GM18861 (cell line): ENCODE data around the gene SCN5A.
"Not testable (repeated sequence)": the region's sequence is repeated elsewhere in the genome, so short reads cannot be mapped to it uniquely, and the experiment has no call there.

Experiments
- ATAC-seq: cut with Tn5 transposase; IDR thresholded peaks from one replicate; pipeline ENCODE4 v1.9.1; 2021; ENCODE audit not compliant: unreplicated experiment

Gene SCN5A

GRCh38 chr3:38579551-38580449 lies 69.7 kb downstream of the SCN5A start:
- no peak for ATAC-seq

DNA sequence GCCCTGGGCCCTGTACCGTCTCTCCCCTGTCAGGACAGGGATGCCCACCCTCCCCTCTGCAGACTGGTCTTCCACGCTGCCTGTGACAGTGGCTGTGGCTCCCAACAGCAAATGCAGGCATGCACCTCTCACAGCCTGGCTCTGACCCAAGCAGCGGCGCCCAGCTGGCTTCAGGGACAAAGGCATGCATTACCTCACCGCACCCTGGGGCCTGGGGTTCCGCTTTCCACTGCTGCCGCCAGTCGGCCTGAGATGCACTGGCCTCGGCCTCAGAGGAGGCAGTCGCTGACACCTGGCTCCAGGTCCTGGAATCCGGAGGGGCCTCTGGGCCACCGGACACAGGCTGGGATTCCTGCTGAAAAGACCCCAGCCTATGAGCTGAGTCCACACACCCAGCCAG lies 70.3 kb downstream of the SCN5A start:
- no peak for ATAC-seq

GRCh38 chr3:38578551-38578950 lies 70.9 kb downstream of the SCN5A start:
- ATAC-seq, result no peak

DNA sequence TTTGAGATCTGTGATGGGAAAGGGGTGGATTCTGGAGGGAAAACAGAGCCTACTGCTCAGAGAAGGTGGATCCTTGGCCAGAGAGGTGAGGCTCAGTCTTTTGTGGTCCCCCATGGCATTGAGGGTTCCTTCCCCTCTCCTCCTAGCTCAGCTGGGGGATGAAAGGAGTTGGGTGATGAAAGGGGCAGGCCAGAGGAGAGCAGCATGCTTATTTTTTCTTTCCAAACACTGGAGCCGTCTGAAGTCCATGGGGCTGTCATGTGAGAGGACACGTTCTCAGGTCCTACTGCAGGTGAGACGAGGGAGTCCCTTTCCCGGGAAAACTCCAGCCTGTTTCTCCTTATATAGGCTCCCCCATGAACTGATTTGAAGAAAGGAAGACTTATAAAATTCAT lies 71.4 kb downstream of the SCN5A start:
- ATAC-seq, result no peak

DNA sequence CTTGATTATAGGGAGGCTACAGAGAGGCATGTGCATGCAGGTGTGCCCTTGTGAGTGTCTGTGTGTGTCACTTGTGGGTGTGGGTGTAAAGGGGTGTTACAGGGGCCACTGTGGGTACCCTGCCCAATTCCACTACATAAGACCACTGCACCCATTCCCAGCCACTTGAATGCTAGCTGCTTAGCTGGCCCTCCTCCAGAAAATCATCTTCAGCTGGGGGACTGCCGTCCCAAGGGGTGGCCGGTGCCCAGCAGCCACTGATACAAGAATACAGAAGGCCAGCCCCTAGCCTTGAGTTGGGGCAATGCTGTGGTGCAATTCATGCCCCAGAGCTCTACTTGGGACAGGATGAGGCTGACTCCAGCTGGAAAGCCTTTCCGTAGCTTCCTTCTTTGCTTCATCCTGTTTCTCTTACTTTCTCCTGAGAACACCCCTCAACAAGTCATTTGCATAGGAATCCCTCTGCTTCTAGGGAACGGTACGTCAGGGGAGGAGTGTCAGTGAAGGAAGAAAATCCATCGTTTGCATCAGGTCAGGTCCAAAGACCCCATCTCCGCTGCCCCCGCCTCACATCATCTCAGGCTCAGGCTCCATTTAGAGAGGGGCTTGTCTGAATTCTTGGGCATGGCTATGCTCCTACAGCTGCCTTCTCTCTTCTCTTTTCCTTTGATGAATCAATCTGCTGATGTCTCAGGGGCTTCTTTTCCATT lies 72.0 kb downstream of the SCN5A start:
- ATAC-seq, result no peak

- ATAC-seq, result no peak
These were observed 72.7 kb downstream of the SCN5A start for GRCh38 chr3:38576526-38577370.

- ATAC-seq, result no peak
These were observed 73.4 kb downstream of the SCN5A start for GRCh38 chr3:38576131-38576525.

- no peak for ATAC-seq
These were observed 74.1 kb downstream of the SCN5A start for GRCh38 chr3:38575279-38575843.

- no peak for ATAC-seq
These were observed 74.8 kb downstream of the SCN5A start for GRCh38 chr3:38574411-38575278.

- ATAC-seq, result no peak
These were observed 75.9 kb downstream of the SCN5A start for GRCh38 chr3:38573556-38573955.

DNA sequence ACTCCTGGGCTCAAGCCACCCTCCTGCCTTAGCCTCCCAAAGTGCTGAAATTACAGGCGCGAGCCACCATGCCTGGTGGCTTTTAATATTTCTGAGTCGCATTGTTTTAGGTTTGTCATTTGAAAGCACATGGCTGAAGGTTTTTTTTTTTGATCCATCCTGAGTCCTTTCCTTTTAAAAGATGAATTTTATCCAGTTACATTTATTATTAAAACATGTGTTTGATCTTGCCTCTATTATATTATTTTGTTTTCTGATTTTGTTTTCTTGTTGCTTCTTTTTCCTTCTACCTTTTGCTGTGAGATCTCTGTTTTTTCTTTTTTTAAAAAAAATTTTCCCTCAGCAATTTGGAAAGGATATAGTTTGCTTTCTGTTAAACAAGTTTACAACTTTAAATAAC lies 76.4 kb downstream of the SCN5A start:
- ATAC-seq, result no peak

- no peak for ATAC-seq
These were observed 82.0 kb downstream of the SCN5A start for GRCh38 chr3:38567498-38567897.

DNA sequence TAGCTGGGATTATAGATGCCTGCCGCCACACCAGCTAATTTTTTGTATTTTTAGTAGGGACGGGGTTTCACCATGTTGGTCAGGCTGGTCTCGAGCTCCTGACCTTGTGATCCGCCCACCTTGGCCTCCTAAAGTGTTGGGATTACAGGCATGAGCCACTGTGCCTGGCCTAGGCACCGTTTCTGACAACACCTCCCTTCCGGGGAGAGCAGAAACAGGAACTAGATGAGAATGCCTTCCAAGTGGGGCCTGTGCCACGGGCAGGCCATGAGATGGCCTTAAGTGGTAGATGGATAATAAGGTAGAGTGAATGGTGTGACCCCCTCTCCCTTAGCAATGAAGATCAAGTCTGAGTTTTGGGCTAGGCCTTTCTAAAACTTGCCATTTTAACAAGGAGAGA lies 82.7 kb downstream of the SCN5A start:
- not testable (repeated sequence) for ATAC-seq

DNA sequence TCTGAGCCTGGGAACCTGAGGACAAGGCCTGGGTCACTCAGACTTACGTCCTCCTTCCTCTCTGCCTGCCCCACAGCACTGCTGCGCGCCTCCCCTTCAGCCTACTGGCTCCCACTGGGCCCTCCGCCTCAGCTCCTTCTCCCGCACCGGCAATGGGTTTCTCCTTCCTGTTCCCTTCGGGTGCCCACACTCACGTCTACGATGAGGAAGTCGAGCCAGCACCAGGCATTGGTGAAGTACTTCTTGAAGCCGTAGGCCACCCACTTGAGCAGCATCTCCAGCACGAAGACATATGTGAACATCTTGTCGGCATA lies 83.3 kb downstream of the SCN5A start:
- ATAC-seq, result no peak

DNA sequence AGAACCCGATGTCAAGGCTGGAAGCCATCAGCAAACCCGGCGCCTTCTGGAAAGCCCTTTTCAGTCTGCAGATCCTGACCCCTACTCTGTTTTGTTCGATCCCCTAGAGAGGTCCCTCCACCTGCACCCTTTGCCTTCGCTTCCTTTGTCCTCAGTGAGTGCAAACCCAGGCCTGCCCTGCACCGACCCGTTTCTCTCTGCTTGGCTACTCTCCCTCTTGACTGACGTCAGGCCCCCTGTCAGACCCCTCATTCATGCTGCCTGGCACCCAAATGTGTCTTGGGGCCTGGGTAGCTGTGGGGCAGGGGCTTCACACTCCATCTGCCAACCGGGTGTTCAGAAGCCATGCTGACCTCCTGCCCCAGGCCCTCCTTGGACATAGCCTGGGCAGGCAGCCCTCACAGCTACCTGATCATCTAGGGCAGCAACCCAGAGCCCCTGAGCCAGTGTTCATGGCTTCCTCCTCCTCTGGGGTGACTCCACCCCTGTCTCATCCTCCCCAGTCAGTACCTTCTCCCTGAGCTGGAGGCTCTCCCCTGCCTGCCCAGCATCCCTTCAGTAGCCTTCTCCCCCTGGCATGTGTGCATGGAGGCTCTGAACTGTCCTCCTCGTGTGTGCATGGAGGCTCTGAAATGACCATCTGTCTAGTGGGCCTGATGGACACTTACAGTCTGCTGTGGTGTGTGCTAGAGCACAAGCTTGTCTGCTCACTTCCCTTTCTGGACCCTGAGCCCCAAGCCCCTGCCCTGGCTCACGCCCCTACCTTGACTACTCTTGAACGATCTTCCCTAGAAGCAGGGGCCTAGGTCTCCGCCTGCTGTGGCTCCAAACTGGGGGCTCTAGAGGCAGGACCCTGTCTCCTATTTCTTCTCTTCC lies 83.9 kb downstream of the SCN5A start:
- ATAC-seq, result no peak

GRCh38 chr3:38564631-38565338 lies 84.7 kb downstream of the SCN5A start:
- ATAC-seq, result no peak

DNA sequence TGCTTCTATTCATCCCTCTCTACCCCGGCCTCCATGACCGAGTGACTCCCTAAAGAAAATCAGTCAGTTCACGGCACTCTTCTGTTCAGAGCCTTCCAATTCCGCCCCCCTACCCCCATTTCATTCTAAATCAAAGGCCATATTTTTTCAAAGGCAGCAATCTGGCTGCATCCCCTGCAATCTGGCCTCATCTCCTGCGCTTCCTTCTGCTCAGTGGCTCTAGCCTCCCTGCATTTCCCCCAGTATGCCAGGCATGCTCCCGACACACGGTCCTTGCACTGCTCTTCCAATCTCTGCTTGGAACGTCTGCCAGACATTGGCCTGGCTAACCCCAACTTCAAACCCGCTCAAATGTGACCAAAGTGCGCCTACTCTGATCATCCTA lies 85.6 kb downstream of the SCN5A start:
- ATAC-seq, result no peak

DNA sequence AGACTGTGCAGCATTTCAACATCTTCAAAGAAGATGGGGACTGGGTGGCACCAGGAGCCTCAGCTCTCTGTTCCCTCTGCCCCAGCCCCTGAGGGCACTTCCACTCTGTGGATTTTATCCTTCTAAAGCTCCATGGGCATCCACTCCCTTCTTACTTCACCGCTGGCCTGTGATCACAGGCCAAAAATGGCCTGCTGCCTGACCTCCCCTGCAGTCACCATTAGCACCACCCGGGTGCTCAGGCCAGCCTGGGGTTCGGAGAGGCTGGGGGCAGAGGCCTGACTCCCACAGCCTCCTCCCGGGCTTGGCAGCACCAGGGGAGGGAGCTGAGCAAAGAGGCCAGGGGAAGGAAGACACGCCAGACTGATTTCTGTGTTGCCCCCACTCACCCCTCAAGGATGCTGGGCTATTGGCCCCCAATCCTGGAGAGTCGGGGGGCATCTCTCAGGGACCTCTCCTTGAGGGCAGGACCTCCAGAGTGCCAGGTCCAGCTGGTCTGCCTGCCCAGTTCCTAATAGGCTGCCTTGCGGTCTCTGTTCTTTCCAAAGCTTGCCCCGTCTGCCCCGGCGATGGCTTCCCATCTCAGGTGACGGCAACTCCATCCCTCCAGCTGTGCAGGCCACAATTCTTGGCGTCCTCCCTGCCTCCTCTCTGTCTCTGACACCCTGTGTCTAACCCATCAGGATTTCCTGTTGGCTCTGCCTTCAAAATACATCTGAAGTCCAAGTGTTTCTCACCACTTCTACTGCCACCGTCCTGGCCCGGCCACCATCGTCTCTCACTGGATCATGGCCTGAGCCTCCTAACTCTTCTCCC lies 86.2 kb downstream of the SCN5A start:
- ATAC-seq, result no peak
